ENCODE data around the gene PHYHD1. TPM values are rescaled to one million over a fixed set of nuclear protein-coding genes. Genes with fewer than 3 reads are reported as not detected.

The PHYHD1 gene
- total RNA-seq, 2 experiments from 2014 or later = 83.5 to 150 TPM

GRCh38 chr9:128928624-128929023 lies 7.8 kb downstream of the PHYHD1 start:
- intact Hi-C loops (cut with micrococcal nuclease; ENCODE audit: unreplicated experiment) = loop anchor here (1.0 to 10.0 kb wide), 2 partner anchors 65 to 204 kb away; partner anchors contain the start of gene ZDHHC12
- no peak for TF ChIP-seq EZH2phosphoT487 (IDR thresholded peaks at IDR 0.05; ENCODE audit: borderline replicate concordance, low read depth, low read length)
- TF ChIP-seq CTCF (conservative IDR thresholded peaks at IDR 0.05; ENCODE audit: low read length) = no peak
- ChIA-PET CTCF (ENCODE audit: unreplicated experiment) (interaction anchor here (1.3 to 1.4 kb wide), 2 partner anchors 51 to 66 kb away, joined by 4 to 5 read pairs; no protein-coding TSS in a partner anchor), POLR2A (interaction anchor here (1.1 to 2.3 kb wide), 2 partner anchors 9 to 66 kb away, joined by 4 to 6 read pairs; no protein-coding TSS in a partner anchor)
- H3K4me3 ChIP-seq (ENCODE audit: low read depth, low read length, poor library complexity, severe bottlenecking) = no peak overlapping the region
- H3K9me2 ChIP-seq (ENCODE audit: insufficient read depth, low read length) = no peaks in the 10 kb centered on the region
- H3K36me3 ChIP-seq (ENCODE audit: insufficient read depth, low read length) = peaks cover 21% of the 10 kb centered on the region
- BruUV-seq (replicated peaks) = no TSS peak
- H2AFZ ChIP-seq (ENCODE audit: low read length) = no peak overlapping the region
- no peak overlapping the region for H3K27ac ChIP-seq (ENCODE audit: low read depth, low read length, poor library complexity, severe bottlenecking)
- peaks cover 12% of the 10 kb centered on the region for H3K4me1 ChIP-seq (ENCODE audit: insufficient read depth, low read length, poor library complexity, severe bottlenecking)
- no peaks in the 10 kb centered on the region for H3K79me2 ChIP-seq (ENCODE audit: insufficient read depth, low read depth, low read length)
- no peak overlapping the region for H3K4me2 ChIP-seq (ENCODE audit: low read length)
- no peak for DNase-seq (ENCODE audit: low spot score)
- H4K20me1 ChIP-seq (ENCODE audit: insufficient read depth, low read length) = no peaks in the 10 kb centered on the region
- no peaks in the 10 kb centered on the region for H3K9me3 ChIP-seq (ENCODE audit: low read length)

- Histone ChIP-seq H3K9me2 (ENCODE audit: insufficient read depth, low read length) (no peaks in the 10 kb centered on the region), H3K36me3 (ENCODE audit: insufficient read depth, low read length) (peaks cover 24% of the 10 kb centered on the region), H4K20me1 (ENCODE audit: insufficient read depth, low read length) (no peaks in the 10 kb centered on the region), H3K27ac (ENCODE audit: low read depth, low read length, poor library complexity, severe bottlenecking) (no peak overlapping the region), H2AFZ (ENCODE audit: low read length) (no peak overlapping the region), H3K4me2 (ENCODE audit: low read length) (no peak overlapping the region), H3K79me2 (ENCODE audit: insufficient read depth, low read depth, low read length) (no peaks in the 10 kb centered on the region), H3K4me3 (ENCODE audit: low read depth, low read length, poor library complexity, severe bottlenecking) (no peak overlapping the region), H3K4me1 (ENCODE audit: insufficient read depth, low read length, poor library complexity, severe bottlenecking) (peaks cover 12% of the 10 kb centered on the region), H3K9me3 (ENCODE audit: low read length) (no peaks in the 10 kb centered on the region)
- POLR2A ChIA-PET = interaction anchor here (1.0 to 2.3 kb wide), 2 partner anchors 11 to 67 kb away, joined by 3 to 6 read pairs; no protein-coding TSS in a partner anchor
- BruUV-seq (replicated peaks) = no TSS peak
- CTCF ChIA-PET (ENCODE audit: unreplicated experiment) = interaction anchor here (0.6 to 1.4 kb wide), 3 partner anchors 47 to 67 kb away, joined by 3 to 5 read pairs (median 4); no protein-coding TSS in a partner anchor
- DNase-seq (ENCODE audit: low spot score) = no peak
- no peak for TF ChIP-seq CTCF (conservative IDR thresholded peaks at IDR 0.05; ENCODE audit: low read length)
- TF ChIP-seq EZH2phosphoT487 (IDR thresholded peaks at IDR 0.05; ENCODE audit: borderline replicate concordance, low read depth, low read length) = no peak
- intact Hi-C loops (cut with micrococcal nuclease; ENCODE audit: unreplicated experiment) = loop anchor here (10.0 kb wide), 1 partner anchor 205 kb away; the partner anchor contains the start of gene ZDHHC12
These were observed 8.8 kb downstream of the PHYHD1 start for GRCh38 chr9:128929560-128929959.

GRCh38 chr9:128933731-128934130 lies 12.9 kb downstream of the PHYHD1 start:
- POLR2A ChIA-PET = interaction anchor here (0.5 to 0.7 kb wide), 4 partner anchors 9 to 78 kb away, joined by 3 to 5 read pairs (median 4); no protein-coding TSS in a partner anchor
- no TSS peak for BruUV-seq (replicated peaks)

More at GRCh38 chr9:128933731-128934130, 12.9 kb downstream of the PHYHD1 start:
- Histone ChIP-seq H3K27ac (ENCODE audit: low read depth, low read length, poor library complexity, severe bottlenecking) (no peak overlapping the region), H3K79me2 (ENCODE audit: insufficient read depth, low read depth, low read length) (no peaks in the 10 kb centered on the region), H3K4me1 (ENCODE audit: insufficient read depth, low read length, poor library complexity, severe bottlenecking) (no peaks in the 10 kb centered on the region), H3K36me3 (ENCODE audit: insufficient read depth, low read length) (peaks cover 11% of the 10 kb centered on the region), H3K9me3 (ENCODE audit: low read length) (no peaks in the 10 kb centered on the region), H3K4me2 (ENCODE audit: low read length) (no peak overlapping the region), H2AFZ (ENCODE audit: low read length) (no peak overlapping the region), H4K20me1 (ENCODE audit: insufficient read depth, low read length) (no peaks in the 10 kb centered on the region), H3K4me3 (ENCODE audit: low read depth, low read length, poor library complexity, severe bottlenecking) (no peak overlapping the region), H3K9me2 (ENCODE audit: insufficient read depth, low read length) (no peaks in the 10 kb centered on the region)
- TF ChIP-seq EZH2phosphoT487 (IDR thresholded peaks at IDR 0.05; ENCODE audit: borderline replicate concordance, low read depth, low read length) = no peak
- TF ChIP-seq CTCF (conservative IDR thresholded peaks at IDR 0.05; ENCODE audit: low read length) = no peak
- intact Hi-C loops (cut with micrococcal nuclease; ENCODE audit: unreplicated experiment) = no loop called here
- no peak for DNase-seq (ENCODE audit: low spot score)
- CTCF ChIA-PET (ENCODE audit: unreplicated experiment) = interaction anchor here (0.8 kb wide), 1 partner anchor 95 kb away, joined by 3 read pairs; the partner anchor contains the start of gene SH3GLB2
